Measurements from ENCODE around the gene CAPNS1. TPM values are rescaled to one million over a fixed set of nuclear protein-coding genes. Genes with fewer than 3 reads are reported as not detected.
"Not testable (repeated sequence)": the region's sequence is repeated elsewhere in the genome, so short reads cannot be mapped to it uniquely, and the experiment has no call there.

Gene CAPNS1
- polyA plus RNA-seq, 2 donors = 919 to 1,019 TPM

DNA sequence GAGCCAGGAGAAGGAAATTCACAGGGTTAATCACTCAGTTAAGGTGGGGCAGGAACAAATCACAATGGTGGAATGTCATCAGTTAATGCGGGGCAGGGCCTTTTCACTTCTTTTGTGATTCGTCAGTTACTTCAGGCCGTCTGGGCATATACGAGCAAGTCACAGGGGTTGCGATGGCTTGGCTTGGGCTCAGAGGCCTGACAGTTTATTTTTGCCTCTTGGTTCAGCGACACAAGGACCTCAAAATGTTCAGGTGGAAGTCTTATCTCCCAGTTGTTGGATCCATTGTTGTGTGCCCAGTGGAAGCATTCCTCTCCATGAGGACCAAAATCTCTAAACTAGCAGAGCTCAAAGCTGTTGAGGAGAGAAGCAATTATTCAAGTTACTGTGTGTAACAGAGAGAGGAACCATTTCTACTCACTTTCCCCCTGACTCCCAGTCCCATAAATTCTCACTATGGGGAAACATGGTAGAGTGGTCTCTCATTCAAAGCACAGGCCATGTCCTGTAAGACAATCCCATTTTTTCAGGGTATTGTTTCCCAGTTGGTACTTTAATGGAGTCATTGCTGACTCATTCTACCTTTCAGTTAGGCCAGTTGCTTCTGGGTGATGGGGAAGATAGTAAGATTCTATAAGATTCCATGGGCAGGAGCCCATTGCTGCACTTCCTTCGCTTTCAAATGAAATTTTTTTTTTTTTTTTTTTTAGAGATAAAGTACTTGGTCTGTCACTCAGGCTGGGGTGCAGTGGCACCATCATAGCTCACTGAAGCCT is 21.1 kb downstream of the CAPNS1 start:
- Histone ChIP-seq H3K9me3 (ENCODE audit: control insufficient read depth in 2 of 2, insufficient read depth in 1 of 2, low read depth in 1 of 2, low read length in 1 of 2) (no peaks in the 10 kb centered on the region), H3K27ac (ENCODE audit: low read depth in 2 of 2, low read length in 1 of 2) (peak overlapping the region; percentile 63 to 90), H3K36me3 (ENCODE audit: control insufficient read depth in 2 of 2, insufficient read depth in 2 of 2, low read length in 1 of 2) (peaks cover 0 to 9% of the 10 kb centered on the region in 2 donors), H3K27me3 (ENCODE audit: control insufficient read depth in 1 of 2, insufficient read depth in 2 of 2, low read length in 2 of 2) (no peaks in the 10 kb centered on the region), H3K4me3 (ENCODE audit: low read depth in 1 of 2, low read length in 2 of 2) (peak overlapping the region in 1 of 2 donors; percentile 2), H3K4me1 (ENCODE audit: control insufficient read depth in 2 of 2, insufficient read depth in 2 of 2, low read length in 1 of 2) (no peaks in the 10 kb centered on the region)
- 55 to 63% methylated on average over 7 of the region's 7 CpGs for WGBS, 2 donors

DNA sequence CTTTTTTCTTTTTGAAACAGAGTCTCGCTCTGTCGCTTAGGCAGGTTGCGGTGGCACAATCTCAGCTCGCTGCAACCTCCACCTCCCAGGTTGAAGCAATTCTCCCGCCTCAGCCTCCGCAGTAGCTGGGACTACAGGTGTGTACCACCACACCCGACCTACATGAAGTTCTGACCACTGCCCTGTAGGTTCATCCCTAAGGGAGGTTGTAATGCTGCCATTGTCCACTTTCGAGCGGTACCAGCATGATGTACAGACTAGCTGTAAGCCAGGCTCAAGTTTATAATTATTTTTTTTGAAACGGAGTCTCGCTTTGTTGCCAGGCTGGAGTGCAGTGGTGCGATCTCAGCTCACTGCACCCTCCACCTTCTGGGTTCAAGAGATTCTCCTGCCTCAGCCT is 23.9 kb downstream of the CAPNS1 start:
- Histone ChIP-seq H3K27me3 (ENCODE audit: control insufficient read depth in 1 of 2, insufficient read depth in 2 of 2, low read length in 2 of 2) (no peaks in the 10 kb centered on the region), H3K36me3 (ENCODE audit: control insufficient read depth in 2 of 2, insufficient read depth in 2 of 2, low read length in 1 of 2) (peaks cover 0 to 12% of the 10 kb centered on the region in 2 donors), H3K4me3 (ENCODE audit: low read depth in 1 of 2, low read length in 2 of 2) (no peak overlapping the region), H3K4me1 (ENCODE audit: control insufficient read depth in 2 of 2, insufficient read depth in 2 of 2, low read length in 1 of 2) (no peaks in the 10 kb centered on the region), H3K27ac (ENCODE audit: low read depth in 2 of 2, low read length in 1 of 2) (no peak overlapping the region), H3K9me3 (ENCODE audit: control insufficient read depth in 2 of 2, insufficient read depth in 1 of 2, low read depth in 1 of 2, low read length in 1 of 2) (no peaks in the 10 kb centered on the region)
- 96 to 97% methylated on average over 12 of the region's 12 CpGs for WGBS, 2 donors

DNA sequence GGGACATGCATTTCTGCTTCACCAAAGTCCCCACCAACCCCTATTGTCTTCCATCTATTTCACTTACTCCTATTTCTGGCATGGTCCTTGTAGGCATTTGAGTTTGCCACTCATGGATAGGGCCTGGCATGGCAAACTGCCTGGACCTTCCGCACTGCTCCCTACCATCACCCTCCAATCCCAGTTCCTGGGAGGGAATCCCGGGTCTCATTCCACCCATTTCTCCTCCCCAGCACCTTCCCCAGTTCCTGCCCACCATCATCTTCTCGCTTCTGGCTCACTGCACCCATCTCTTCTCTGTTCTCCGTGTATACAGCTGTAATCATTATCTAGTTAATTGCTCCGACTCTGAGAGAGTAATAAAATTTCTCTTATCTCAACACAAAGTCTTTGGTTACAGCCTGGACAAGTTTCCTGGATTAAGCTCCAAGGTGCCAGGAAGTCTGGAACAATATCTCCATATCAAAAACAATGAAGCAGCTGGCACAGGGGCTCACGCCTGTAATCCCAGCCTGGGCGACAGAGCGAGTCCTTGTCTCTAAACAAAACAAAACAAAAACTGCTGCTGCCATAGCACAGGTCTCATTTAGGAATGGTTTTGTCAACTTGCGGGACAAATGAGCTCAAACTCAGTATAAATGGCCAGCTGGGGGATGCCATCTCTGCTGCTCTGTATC is 29.4 kb downstream of the CAPNS1 start:
- H3K27ac ChIP-seq (ENCODE audit: low read depth in 2 of 2, low read length in 1 of 2) = peak overlapping the region; percentile 43 to 84

DNA sequence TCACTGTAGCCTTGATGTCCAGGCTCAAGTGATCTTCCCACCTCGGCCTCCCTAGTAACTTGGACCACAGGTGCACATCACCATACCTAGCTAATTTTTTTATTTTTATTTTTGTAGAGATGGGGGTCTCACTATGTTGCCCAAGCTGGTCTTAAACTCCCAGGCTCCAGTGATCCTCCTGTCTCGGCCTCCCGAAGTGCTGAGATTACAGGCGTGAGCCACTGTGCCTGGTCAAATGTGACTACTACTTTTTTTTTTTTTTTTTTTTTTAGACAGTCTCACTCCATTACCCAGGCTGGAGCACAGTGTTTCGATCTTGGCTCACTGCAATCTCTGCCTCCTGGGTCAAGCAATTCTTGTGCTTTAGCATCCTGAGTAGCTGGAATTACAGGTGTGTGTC is 33.0 kb downstream of the CAPNS1 start:
- no peaks in the 10 kb centered on the region for H3K9me3 ChIP-seq (ENCODE audit: control insufficient read depth in 2 of 2, insufficient read depth in 1 of 2, low read depth in 1 of 2, low read length in 1 of 2)
- H3K36me3 ChIP-seq (ENCODE audit: control insufficient read depth in 2 of 2, insufficient read depth in 2 of 2, low read length in 1 of 2) = no peaks in the 10 kb centered on the region
- no peak overlapping the region for H3K27ac ChIP-seq (ENCODE audit: low read depth in 2 of 2, low read length in 1 of 2)
- no peak overlapping the region for H3K4me3 ChIP-seq (ENCODE audit: low read depth in 1 of 2, low read length in 2 of 2)
- H3K27me3 ChIP-seq (ENCODE audit: control insufficient read depth in 1 of 2, insufficient read depth in 2 of 2, low read length in 2 of 2) = no peaks in the 10 kb centered on the region
- H3K4me1 ChIP-seq (ENCODE audit: control insufficient read depth in 2 of 2, insufficient read depth in 2 of 2, low read length in 1 of 2) = peaks cover 0 to 4% of the 10 kb centered on the region in 2 donors
- WGBS, 2 donors = 90 to 91% methylated on average over 5 of the region's 5 CpGs

More for the DNA sequence above, 29.4 kb downstream of the CAPNS1 start:
- peaks cover 0 to 5% of the 10 kb centered on the region in 2 donors for H3K36me3 ChIP-seq (ENCODE audit: control insufficient read depth in 2 of 2, insufficient read depth in 2 of 2, low read length in 1 of 2)
- peaks cover 0 to 4% of the 10 kb centered on the region in 2 donors for H3K4me1 ChIP-seq (ENCODE audit: control insufficient read depth in 2 of 2, insufficient read depth in 2 of 2, low read length in 1 of 2)
- no peak overlapping the region for H3K4me3 ChIP-seq (ENCODE audit: low read depth in 1 of 2, low read length in 2 of 2)
- WGBS, 2 donors = 37 to 38% methylated on average over 9 of the region's 9 CpGs
- no peaks in the 10 kb centered on the region for H3K9me3 ChIP-seq (ENCODE audit: control insufficient read depth in 2 of 2, insufficient read depth in 1 of 2, low read depth in 1 of 2, low read length in 1 of 2)
- no peaks in the 10 kb centered on the region for H3K27me3 ChIP-seq (ENCODE audit: control insufficient read depth in 1 of 2, insufficient read depth in 2 of 2, low read length in 2 of 2)

DNA sequence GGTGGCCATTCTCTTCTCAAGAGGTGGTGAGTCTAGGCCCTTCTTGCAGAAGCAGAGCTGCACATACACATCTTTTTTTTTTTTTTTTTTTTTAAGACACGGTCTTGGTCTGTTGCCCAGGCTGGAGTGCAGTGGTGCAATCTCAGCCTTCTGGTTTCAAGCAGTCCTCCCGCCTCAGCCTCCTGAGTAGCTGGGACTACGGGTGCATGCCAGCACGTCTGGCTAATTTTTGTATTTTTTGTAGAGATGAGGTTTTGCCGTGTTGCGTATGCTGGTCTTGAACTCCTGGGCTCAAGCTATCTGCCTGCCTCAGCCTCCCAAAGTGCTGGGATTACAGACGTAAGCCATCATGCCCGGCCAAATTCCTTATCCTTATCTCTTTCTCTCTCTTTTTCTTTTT is 34.0 kb downstream of the CAPNS1 start:
- H3K9me3 ChIP-seq (ENCODE audit: control insufficient read depth in 2 of 2, insufficient read depth in 1 of 2, low read depth in 1 of 2, low read length in 1 of 2); H3K4me1 ChIP-seq (ENCODE audit: control insufficient read depth in 2 of 2, insufficient read depth in 2 of 2, low read length in 1 of 2); H3K4me3 ChIP-seq (ENCODE audit: low read depth in 1 of 2, low read length in 2 of 2); H3K27me3 ChIP-seq (ENCODE audit: control insufficient read depth in 1 of 2, insufficient read depth in 2 of 2, low read length in 2 of 2); H3K36me3 ChIP-seq (ENCODE audit: control insufficient read depth in 2 of 2, insufficient read depth in 2 of 2, low read length in 1 of 2); H3K27ac ChIP-seq (ENCODE audit: low read depth in 2 of 2, low read length in 1 of 2): not testable (repeated sequence)
- WGBS, 2 donors = 82 to 83% methylated on average over 8 of the region's 8 CpGs

DNA sequence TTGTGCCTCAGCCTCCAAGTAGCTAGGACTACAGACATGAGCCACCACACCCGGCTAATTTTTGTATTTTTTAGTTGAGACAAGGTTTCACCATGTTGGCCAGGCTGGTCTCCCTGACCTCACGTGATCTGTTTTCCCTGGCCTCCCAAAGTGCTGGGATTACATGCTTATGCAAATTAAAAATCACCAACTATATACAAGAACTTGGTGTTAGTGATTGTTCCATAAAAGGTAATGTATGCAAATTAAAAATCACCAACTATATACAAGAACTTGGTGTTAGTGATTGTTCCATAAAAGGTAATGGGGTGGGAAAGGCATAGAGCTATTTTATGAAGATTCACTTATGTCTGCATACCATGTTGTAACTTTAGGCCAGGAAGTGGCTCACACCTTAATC is 39.2 kb downstream of the CAPNS1 start:
- H3K36me3 ChIP-seq (ENCODE audit: control insufficient read depth in 2 of 2, insufficient read depth in 2 of 2, low read length in 1 of 2); H3K4me1 ChIP-seq (ENCODE audit: control insufficient read depth in 2 of 2, insufficient read depth in 2 of 2, low read length in 1 of 2); H3K9me3 ChIP-seq (ENCODE audit: control insufficient read depth in 2 of 2, insufficient read depth in 1 of 2, low read depth in 1 of 2, low read length in 1 of 2); H3K4me3 ChIP-seq (ENCODE audit: low read depth in 1 of 2, low read length in 2 of 2); H3K27ac ChIP-seq (ENCODE audit: low read depth in 2 of 2, low read length in 1 of 2); H3K27me3 ChIP-seq (ENCODE audit: control insufficient read depth in 1 of 2, insufficient read depth in 2 of 2, low read length in 2 of 2): not testable (repeated sequence)
- WGBS, 2 donors = 41 to 62% methylated on average over 2 of the region's 2 CpGs

DNA sequence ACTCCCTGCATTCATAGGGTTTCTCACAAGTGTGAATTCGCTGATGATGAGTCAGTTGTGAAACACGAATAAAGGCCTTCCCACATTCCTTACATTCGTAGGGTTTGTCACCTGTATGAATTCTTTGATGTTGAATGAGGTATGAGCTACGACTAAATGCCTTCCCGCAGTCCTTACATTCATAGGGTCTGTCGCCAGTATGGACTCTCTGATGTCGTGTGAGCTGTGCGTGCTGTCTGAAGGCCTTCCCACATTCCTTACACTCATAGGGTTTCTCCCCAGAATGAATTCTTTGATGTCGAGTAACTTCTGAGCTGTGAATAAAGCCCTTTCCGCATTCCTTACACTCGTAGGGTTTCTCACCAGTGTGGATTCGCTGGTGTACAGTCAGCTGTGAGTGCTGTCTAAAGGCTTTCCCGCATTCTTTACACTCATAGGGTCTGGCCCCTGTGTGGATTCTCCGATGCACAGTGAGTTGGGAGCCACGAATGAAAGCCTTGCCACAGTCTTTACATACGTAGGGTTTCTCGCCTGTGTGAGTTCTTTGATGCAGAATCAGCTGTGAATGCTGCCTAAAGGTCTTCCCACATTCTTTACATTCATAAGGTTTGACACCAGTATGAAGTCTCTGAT is 42.9 kb downstream of the CAPNS1 start:
- WGBS, 2 donors = 84 to 85% methylated on average over 17 of the region's 17 CpGs
- Histone ChIP-seq H3K4me3 (ENCODE audit: low read depth in 1 of 2, low read length in 2 of 2) (no peak overlapping the region), H3K27me3 (ENCODE audit: control insufficient read depth in 1 of 2, insufficient read depth in 2 of 2, low read length in 2 of 2) (no peaks in the 10 kb centered on the region)

DNA sequence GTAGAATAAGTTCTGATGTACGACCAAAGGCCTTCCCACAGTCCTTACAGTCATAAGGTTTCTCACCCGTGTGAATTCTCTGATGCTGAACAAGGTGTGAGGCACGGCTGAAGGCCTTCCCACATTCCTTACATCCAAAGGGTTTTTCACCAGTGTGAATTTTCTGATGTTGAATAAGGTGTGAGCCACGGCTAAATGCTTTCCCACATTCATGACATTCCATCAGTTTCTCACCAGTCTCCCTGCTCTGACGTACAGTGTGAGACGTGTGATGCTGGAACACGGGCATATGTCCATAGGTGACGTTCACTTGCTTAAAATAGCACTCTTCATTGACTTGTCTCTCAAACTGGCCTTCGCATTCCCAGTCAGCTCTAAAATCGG is 43.4 kb downstream of the CAPNS1 start:
- no peak overlapping the region for H3K4me3 ChIP-seq (ENCODE audit: low read depth in 1 of 2, low read length in 2 of 2)
- H3K27ac ChIP-seq (ENCODE audit: low read depth in 2 of 2, low read length in 1 of 2) = no peak overlapping the region
- H3K9me3 ChIP-seq (ENCODE audit: control insufficient read depth in 2 of 2, insufficient read depth in 1 of 2, low read depth in 1 of 2, low read length in 1 of 2) = no peaks in the 10 kb centered on the region
- no peaks in the 10 kb centered on the region for H3K27me3 ChIP-seq (ENCODE audit: control insufficient read depth in 1 of 2, insufficient read depth in 2 of 2, low read length in 2 of 2)
- 85 to 86% methylated on average over 10 of the region's 10 CpGs for WGBS, 2 donors
- no peaks in the 10 kb centered on the region for H3K4me1 ChIP-seq (ENCODE audit: control insufficient read depth in 2 of 2, insufficient read depth in 2 of 2, low read length in 1 of 2)
- H3K36me3 ChIP-seq (ENCODE audit: control insufficient read depth in 2 of 2, insufficient read depth in 2 of 2, low read length in 1 of 2) = peaks cover 6 to 7% of the 10 kb centered on the region in 2 donors

More for the DNA sequence above, 42.9 kb downstream of the CAPNS1 start:
- no peaks in the 10 kb centered on the region for H3K9me3 ChIP-seq (ENCODE audit: control insufficient read depth in 2 of 2, insufficient read depth in 1 of 2, low read depth in 1 of 2, low read length in 1 of 2)
- H3K27ac ChIP-seq (ENCODE audit: low read depth in 2 of 2, low read length in 1 of 2) = no peak overlapping the region
- H3K4me1 ChIP-seq (ENCODE audit: control insufficient read depth in 2 of 2, insufficient read depth in 2 of 2, low read length in 1 of 2) = no peaks in the 10 kb centered on the region
- peaks cover 6 to 7% of the 10 kb centered on the region in 2 donors for H3K36me3 ChIP-seq (ENCODE audit: control insufficient read depth in 2 of 2, insufficient read depth in 2 of 2, low read length in 1 of 2)

DNA sequence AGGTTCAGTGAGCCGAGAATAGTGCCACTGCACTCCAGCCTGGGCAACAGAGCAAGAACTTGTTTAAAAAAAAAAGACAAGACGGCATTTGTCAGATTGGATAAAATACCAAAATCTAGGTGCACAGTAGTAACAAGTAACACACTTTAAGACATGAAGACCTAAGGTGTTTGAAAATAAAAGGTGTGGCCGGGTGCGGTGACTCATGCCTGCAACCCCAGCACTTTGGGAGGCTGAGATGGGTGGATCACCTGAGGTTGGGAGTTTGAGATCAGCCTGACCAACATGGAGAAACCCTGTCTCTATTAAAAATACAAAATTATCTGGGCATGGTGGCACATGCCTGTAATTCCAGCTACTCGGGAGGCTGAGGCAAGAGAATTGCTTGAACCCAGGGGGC is 46.9 kb downstream of the CAPNS1 start:
- H3K4me1 ChIP-seq (ENCODE audit: control insufficient read depth in 2 of 2, insufficient read depth in 2 of 2, low read length in 1 of 2); H3K27me3 ChIP-seq (ENCODE audit: control insufficient read depth in 1 of 2, insufficient read depth in 2 of 2, low read length in 2 of 2); H3K4me3 ChIP-seq (ENCODE audit: low read depth in 1 of 2, low read length in 2 of 2); H3K36me3 ChIP-seq (ENCODE audit: control insufficient read depth in 2 of 2, insufficient read depth in 2 of 2, low read length in 1 of 2); H3K27ac ChIP-seq (ENCODE audit: low read depth in 2 of 2, low read length in 1 of 2); H3K9me3 ChIP-seq (ENCODE audit: control insufficient read depth in 2 of 2, insufficient read depth in 1 of 2, low read depth in 1 of 2, low read length in 1 of 2): not testable (repeated sequence)
- 75 to 82% methylated on average over 5 of the region's 5 CpGs for WGBS, 2 donors

Measured in esophagus (tissue), 2 donors.